Rectal smooth muscle tissue (tissue), 1 donor: ENCODE data around the gene CLEC16A.

Experiments used
- H3K27ac ChIP-seq: one replicate; pipeline ENCODE4 v1.7.0; 2013; ENCODE audit warnings: low read depth, low read length, inconsistent platforms
- H3K27me3 ChIP-seq: one replicate; pipeline ENCODE4 v1.7.0; 2013; ENCODE audit warnings: low read length; ENCODE audit not compliant: control insufficient read depth, insufficient read depth
- H3K36me3 ChIP-seq: one replicate; pipeline ENCODE4 v1.7.0; 2013; ENCODE audit warnings: low read length; ENCODE audit not compliant: control insufficient read depth, insufficient read depth
- H3K4me1 ChIP-seq: one replicate; pipeline ENCODE4 v1.7.0; 2013; ENCODE audit warnings: low read length; ENCODE audit not compliant: control insufficient read depth, insufficient read depth
- H3K4me3 ChIP-seq: one replicate; pipeline ENCODE4 v1.7.0; 2013; ENCODE audit warnings: low read length
- H3K9ac ChIP-seq: one replicate; pipeline ENCODE4 v1.7.0; 2013; ENCODE audit warnings: low read length

Gene CLEC16A

DNA sequence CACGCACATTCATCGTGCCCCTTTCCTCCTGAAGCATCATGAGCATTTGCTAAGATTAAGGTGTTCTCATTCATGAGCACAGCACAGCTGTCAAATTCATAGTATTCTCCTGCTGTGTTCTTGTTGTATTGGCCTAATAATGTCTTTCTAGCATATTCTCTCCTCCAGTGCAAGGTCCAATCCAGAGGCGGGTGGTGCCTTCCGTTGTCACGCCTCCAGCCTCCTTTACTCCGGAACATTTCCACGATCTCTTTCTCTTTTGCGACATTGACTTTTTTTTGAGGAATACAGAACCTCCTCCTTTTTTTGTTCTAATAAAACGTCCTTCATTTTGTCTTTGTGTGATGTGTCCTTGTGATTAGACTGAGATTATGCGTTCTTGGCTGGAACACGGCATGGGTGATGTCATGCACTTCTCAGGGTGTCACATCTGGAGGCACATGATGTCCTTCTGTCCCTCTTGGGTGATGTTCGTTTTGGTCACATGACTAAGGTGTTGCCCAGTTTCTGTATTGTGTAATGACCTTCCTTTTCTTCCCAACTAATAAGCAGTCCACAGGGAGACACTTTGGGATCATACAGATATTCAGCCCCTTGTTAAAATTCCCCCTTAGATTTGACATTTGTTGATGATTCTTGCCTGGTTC is 66.3 kb downstream of the CLEC16A start:
- Histone ChIP-seq H3K27me3 (no peaks in the 10 kb centered on the region), H3K9ac (no peak overlapping the region), H3K4me3 (no peak overlapping the region), H3K4me1 (no peaks in the 10 kb centered on the region), H3K36me3 (no peaks in the 10 kb centered on the region), H3K27ac (no peak overlapping the region)

DNA sequence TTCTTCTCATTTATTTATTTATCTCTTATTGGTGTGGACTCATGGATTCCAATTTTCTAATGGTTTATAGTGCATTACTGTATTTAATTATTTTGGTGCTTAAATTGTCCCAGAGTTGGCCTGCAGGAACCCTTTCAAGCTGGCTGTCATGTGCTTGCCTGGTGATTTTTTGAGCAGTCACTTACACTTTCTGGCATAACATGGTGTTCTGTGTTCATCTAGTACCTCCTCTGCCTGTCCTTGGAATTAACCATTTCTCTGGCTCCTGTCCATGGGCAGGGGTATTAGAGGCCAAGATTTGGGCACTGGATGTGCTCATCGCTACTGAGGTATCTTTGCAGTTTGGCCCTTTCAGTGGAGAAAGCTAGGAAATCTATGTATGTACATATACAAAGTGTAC is 67.0 kb downstream of the CLEC16A start:
- Histone ChIP-seq H3K9ac (no peak overlapping the region), H3K4me3 (no peak overlapping the region), H3K27me3 (no peaks in the 10 kb centered on the region), H3K36me3 (no peaks in the 10 kb centered on the region), H3K4me1 (no peaks in the 10 kb centered on the region), H3K27ac (no peak overlapping the region)

DNA sequence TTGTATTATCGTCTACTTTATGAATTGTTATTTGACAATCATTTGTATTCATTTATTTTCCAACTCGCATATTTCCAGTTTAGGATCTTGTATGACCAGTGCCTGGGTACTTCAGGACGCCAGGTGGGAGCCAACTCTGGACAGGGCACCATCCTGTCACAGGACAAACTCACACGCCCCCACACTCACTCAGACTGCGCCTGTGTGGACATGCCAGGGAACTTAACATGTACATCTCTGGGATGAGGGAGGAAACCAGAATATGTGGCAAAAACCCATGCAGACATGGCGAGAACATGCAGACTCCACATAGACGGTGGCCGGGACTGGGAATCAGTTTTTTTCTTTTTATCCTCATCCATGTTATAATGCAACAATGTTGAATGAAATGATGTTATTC is 68.5 kb downstream of the CLEC16A start:
- H3K4me3 ChIP-seq: no peak overlapping the region
- peaks cover 4% of the 10 kb centered on the region for H3K4me1 ChIP-seq
- no peaks in the 10 kb centered on the region for H3K27me3 ChIP-seq
- H3K36me3 ChIP-seq: no peaks in the 10 kb centered on the region
- H3K27ac ChIP-seq: no peak overlapping the region
- H3K9ac ChIP-seq: no peak overlapping the region

DNA sequence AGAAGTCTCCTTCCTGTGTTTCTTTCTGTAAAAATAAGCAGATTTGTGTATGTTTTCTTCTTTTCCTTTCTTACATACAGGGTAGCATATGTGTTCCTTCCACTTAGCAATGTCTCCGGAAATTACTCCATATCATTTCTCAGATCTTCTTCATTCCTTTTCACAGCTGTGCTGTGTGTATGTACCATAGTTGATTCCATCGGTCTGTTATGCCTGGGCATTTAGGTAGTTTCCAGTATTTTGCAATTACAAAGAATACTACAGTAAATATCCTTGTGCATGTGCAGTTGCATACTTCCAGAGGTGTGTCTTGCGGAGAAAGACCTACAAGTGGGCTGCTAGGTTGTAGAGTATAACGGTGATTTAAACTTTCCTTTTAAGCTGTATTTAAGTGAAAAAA is 69.8 kb downstream of the CLEC16A start:
- no peak overlapping the region for H3K4me3 ChIP-seq
- no peak overlapping the region for H3K27ac ChIP-seq
- peaks cover 4% of the 10 kb centered on the region for H3K4me1 ChIP-seq
- H3K27me3 ChIP-seq: no peaks in the 10 kb centered on the region
- no peaks in the 10 kb centered on the region for H3K36me3 ChIP-seq
- H3K9ac ChIP-seq: no peak overlapping the region

- H3K27me3 ChIP-seq: no peaks in the 10 kb centered on the region
- no peak overlapping the region for H3K4me3 ChIP-seq
- peaks cover 4% of the 10 kb centered on the region for H3K4me1 ChIP-seq
- H3K27ac ChIP-seq: no peak overlapping the region
- H3K9ac ChIP-seq: no peak overlapping the region
- no peaks in the 10 kb centered on the region for H3K36me3 ChIP-seq
Observed at GRCh38 chr16:11015076-11015475, 70.7 kb downstream of the CLEC16A start.

- Histone ChIP-seq H3K27ac (no peak overlapping the region), H3K4me3 (no peak overlapping the region), H3K4me1 (peaks cover 4% of the 10 kb centered on the region), H3K9ac (no peak overlapping the region), H3K27me3 (no peaks in the 10 kb centered on the region), H3K36me3 (peaks cover 5% of the 10 kb centered on the region)
Observed at GRCh38 chr16:11015607-11016006, 71.2 kb downstream of the CLEC16A start.

GRCh38 chr16:11016524-11016988 is 72.2 kb downstream of the CLEC16A start:
- Histone ChIP-seq H3K36me3 (peaks cover 7% of the 10 kb centered on the region), H3K4me3 (no peak overlapping the region), H3K27ac (no peak overlapping the region), H3K9ac (no peak overlapping the region), H3K4me1 (peaks cover 4% of the 10 kb centered on the region), H3K27me3 (no peaks in the 10 kb centered on the region)

DNA sequence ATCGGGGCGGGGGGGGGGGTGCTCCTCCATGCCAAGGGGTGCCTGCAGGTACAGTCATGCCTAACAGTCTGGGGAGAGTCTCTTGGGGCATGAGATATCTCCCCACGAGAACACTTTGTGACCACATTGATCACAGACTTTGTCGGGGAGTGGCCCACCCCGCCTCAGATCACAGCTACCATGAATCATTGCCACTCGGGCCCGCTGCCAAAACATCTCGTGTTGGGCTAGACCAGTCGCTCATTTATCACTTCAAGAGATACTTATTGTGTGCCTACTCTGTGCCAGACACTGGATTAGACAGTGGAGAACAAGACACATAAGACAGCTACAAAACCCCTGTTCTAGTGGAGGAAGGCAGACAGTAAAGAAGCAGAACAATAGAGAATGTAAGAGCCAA is 72.6 kb downstream of the CLEC16A start:
- Histone ChIP-seq H3K27me3 (no peaks in the 10 kb centered on the region), H3K27ac (no peak overlapping the region), H3K36me3 (peaks cover 7% of the 10 kb centered on the region), H3K4me3 (no peak overlapping the region), H3K4me1 (peaks cover 4% of the 10 kb centered on the region), H3K9ac (no peak overlapping the region)

DNA sequence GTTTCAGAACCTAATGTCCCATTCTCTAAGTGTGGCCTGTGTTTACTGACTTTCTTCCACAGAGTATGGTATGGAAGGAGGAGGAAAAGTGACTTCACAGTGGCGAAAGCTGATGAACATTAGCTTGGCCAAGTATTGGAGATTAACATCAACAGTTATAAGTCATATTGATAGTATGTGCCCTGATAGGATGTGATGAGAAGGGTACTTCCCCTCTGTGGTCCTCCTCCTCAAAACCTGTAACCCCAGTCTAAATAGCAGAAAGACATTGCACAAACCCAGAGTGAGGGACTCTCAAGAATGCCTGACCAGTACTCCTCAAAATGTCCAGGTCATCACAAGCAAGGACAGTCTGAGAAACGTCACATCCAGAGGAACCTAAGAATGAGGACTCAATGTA is 73.1 kb downstream of the CLEC16A start:
- Histone ChIP-seq H3K27me3 (no peaks in the 10 kb centered on the region), H3K36me3 (peaks cover 7% of the 10 kb centered on the region), H3K4me1 (peaks cover 4% of the 10 kb centered on the region), H3K27ac (no peak overlapping the region), H3K9ac (no peak overlapping the region), H3K4me3 (no peak overlapping the region)

GRCh38 chr16:11020388-11020787 is 76.0 kb downstream of the CLEC16A start:
- Histone ChIP-seq H3K4me1 (peaks cover 4% of the 10 kb centered on the region), H3K27ac (no peak overlapping the region), H3K4me3 (no peak overlapping the region), H3K36me3 (peaks cover 14% of the 10 kb centered on the region), H3K9ac (no peak overlapping the region), H3K27me3 (no peaks in the 10 kb centered on the region)

DNA sequence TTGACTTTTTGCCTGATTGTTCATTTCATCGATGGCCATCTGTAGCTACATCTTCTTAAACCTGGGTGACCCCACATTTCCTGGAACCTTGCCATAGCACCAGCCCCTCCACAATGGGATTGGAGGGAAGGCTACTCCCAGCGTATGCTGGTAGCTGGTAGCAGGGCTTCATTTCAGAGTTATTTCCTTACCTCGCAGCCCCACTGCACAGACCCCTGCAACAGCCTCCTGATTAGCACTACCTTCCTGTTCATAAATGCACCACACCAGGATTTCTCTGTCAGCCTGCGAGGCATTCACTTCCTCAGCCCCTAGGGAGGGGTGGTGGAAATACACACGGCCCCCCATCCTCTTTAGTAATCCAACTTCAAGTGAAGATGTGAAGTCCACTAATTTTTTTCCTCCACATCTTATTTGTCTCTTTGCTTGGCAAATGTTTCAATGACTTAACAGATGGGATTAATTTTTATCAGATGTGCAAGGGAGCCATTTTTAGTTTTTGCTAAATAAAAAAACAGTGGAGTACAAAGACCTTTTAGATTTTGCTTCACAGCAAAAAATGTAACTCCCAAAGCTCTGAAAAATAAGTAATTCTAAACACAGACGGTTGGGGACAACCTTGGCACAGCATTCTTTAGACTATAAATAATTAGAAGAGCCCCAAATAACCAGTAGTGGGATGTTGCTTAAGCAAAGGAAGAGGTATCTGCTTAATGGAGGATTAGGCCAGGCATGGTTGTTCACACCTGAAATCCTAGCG is 76.6 kb downstream of the CLEC16A start:
- H3K27me3 ChIP-seq: no peaks in the 10 kb centered on the region
- H3K4me1 ChIP-seq: peaks cover 4% of the 10 kb centered on the region
- H3K27ac ChIP-seq: no peak overlapping the region
- peaks cover 15% of the 10 kb centered on the region for H3K36me3 ChIP-seq
- no peak overlapping the region for H3K9ac ChIP-seq
- H3K4me3 ChIP-seq: no peak overlapping the region

DNA sequence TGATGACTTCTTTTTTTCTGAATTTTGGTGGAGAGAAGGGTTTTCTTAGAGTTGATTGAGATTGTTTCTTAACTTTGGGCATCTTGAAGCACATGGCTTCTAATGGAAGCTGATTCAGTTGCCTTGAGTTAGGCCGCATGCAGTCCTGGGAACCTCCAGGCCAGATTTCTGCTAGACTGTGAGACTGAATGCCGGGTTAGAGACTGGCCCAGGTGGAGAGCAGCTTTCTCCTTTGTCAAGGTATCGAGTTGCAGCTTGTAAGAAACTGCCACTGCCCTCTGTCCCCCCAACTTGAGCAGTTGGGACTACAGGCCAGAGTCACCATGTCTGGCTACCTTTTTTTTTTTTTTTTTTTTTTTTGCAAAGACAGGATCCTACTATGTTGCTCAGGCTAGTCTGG is 77.6 kb downstream of the CLEC16A start:
- peaks cover 17% of the 10 kb centered on the region for H3K36me3 ChIP-seq
- H3K27me3 ChIP-seq: no peaks in the 10 kb centered on the region
- H3K9ac ChIP-seq: no peak overlapping the region
- no peak overlapping the region for H3K27ac ChIP-seq
- H3K4me1 ChIP-seq: peaks cover 3% of the 10 kb centered on the region
- H3K4me3 ChIP-seq: no peak overlapping the region
